Activated CD8-positive, alpha-beta memory T cell treated with anti-CD3 and anti-CD28 coated beads, Interleukin-2, amount 10 ng/mL, durations not matched to agents 7 days and 5 days (primary cell): ENCODE data around the gene IQSEC1. TPM values are rescaled to one million over a fixed set of nuclear protein-coding genes. Genes with fewer than 3 reads are reported as not detected.
"Not testable (repeated sequence)": the region's sequence is repeated elsewhere in the genome, so short reads cannot be mapped to it uniquely, and the experiment has no call there.

Source experiments
- ATAC-seq: fragments of 150-1000 bp; cut with Tn5 transposase; one replicate; pipeline ENCODE4 v1.10.0; 2021; ENCODE audit warnings: moderate library complexity
- CTCF ChIA-PET: fragments of 350-600 bp; sonication (Branson Sonifier 250); formaldehyde crosslinking; loops from one replicate; lab custom pipeline; 2021; ENCODE audit warnings: antibody characterized with exemption; lab: Charles Lee
- DNase-seq: peaks from one replicate; pipeline ENCODE4 v3.0.0-alpha.2; 2020
- H3K27ac Mint-ChIP-seq: one replicate; pipeline ENCODE4 v1.8.0; 2021; ENCODE audit warnings: mild to moderate bottlenecking, mixed read lengths
- H3K27me3 Mint-ChIP-seq: one replicate; pipeline ENCODE4 v1.8.0; 2021; ENCODE audit warnings: mixed read lengths
- H3K36me3 Mint-ChIP-seq: one replicate; pipeline ENCODE4 v1.8.0; 2021; ENCODE audit warnings: mild to moderate bottlenecking, mixed read lengths
- H3K4me1 Mint-ChIP-seq: one replicate; pipeline ENCODE4 v1.8.0; 2021; ENCODE audit warnings: mixed read lengths
- H3K4me3 Mint-ChIP-seq: one replicate; pipeline ENCODE4 v1.8.0; 2021; ENCODE audit warnings: mild to moderate bottlenecking, moderate library complexity, mixed read lengths
- H3K9me3 Mint-ChIP-seq: one replicate; pipeline ENCODE4 v1.8.0; 2022; ENCODE audit warnings: low read depth, mixed read lengths
- total RNA-seq, 2 experiments: library from RNA; stranded (reverse); gene quantifications; one replicate each; pipeline ENCODE4 v1.2.3, GENCODE V29; 2021

The IQSEC1 gene
- total RNA-seq, 2 experiments from 2014 or later, result 37.6 to 71.4 TPM

DNA sequence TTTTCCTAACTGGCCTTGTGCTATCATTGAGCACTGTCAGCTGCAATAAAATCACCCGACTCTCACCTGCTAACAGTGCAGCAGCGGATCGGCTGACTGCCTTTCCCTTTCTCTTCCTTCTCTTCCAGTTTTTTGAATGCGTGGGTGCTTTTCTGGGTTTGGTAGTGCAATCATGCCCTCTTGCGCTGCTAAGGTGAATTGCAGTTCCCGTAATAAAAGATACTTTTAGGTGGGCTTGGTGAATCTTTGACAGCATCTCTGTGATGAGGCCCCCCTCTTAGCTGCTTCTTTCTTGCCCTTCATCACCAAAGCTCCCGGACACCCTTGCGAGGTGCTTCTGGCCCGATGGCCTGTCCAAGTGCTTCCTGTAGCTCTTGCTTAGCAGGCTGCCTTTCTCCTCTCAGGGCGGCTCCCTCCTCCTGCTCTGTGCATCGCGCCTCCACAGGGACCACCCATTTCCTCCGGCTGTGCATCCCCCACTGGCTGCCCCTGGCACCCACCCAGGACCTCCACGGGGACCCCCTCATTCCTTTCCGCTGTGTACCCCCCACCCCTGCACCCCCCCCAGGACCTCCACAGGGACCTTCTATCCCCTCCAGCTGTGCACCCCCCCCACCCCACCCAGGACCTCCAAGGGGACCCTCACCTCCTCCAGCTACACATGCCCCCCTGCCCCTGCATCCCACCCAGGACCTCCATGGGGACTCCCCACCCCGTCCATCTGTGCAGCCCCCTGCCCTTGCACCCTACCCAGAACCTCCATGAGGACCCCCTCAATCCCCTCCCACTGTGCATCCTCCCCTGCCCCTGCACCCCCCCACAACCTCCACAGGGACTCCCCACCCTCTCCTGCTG lies 181.0 kb downstream of the IQSEC1 start:
- H3K9me3 Mint-ChIP-seq, result no peaks in the 10 kb centered on the region
- ATAC-seq (peak; percentile 59), DNase-seq (peak; percentile 56)
- no peak overlapping the region for H3K4me3 Mint-ChIP-seq
- no peak overlapping the region for H3K27ac Mint-ChIP-seq
- no peaks in the 10 kb centered on the region for H3K36me3 Mint-ChIP-seq
- H3K27me3 Mint-ChIP-seq, result peaks cover 45% of the 10 kb centered on the region
- CTCF ChIA-PET, result interaction anchor here (1.0 to 9.7 kb wide), 20 partner anchors 9 to 757 kb away, joined by 3 to 88 read pairs (median 6); partner anchors contain the start of gene RPL32
- peaks cover 14% of the 10 kb centered on the region for H3K4me1 Mint-ChIP-seq

DNA sequence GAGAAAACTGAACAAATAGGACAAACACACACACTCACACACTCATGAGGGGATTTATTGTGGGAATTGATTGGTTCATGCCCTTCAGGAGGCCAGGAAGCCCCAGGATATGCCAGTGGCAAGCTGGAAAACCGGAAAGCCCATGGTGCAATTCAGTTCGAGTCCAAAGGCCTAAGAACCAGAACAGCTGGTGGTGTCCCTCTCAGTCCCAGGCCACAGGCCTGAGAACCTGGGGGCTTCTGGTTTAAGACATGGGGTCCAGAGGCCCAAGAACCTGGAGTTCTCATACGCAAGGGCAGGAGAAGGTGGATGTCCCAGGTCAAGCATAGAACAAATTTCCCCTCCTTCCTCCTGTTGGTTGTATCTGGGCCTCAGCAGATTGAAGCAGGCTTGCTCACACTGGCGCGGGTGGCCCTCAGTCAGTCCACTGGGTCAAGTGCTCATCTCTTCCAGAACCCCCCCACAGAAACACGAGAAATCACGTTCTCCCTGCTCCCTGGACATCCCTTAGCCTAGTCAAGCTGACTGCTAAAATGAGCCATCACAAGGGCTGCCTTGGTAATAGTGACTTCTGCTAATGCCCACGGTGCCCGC lies 181.7 kb downstream of the IQSEC1 start:
- Mint-ChIP-seq H3K36me3 (no peaks in the 10 kb centered on the region), H3K9me3 (no peaks in the 10 kb centered on the region), H3K27ac (no peak overlapping the region), H3K27me3 (peaks cover 52% of the 10 kb centered on the region), H3K4me1 (peaks cover 11% of the 10 kb centered on the region), H3K4me3 (no peak overlapping the region)
- CTCF ChIA-PET, result interaction anchor here (0.8 to 9.7 kb wide), 23 partner anchors 8 to 756 kb away, joined by 3 to 88 read pairs (median 5); partner anchors contain the start of genes RPL32 and TMEM40
- no peak for DNase-seq
- ATAC-seq, result peak; percentile 32

DNA sequence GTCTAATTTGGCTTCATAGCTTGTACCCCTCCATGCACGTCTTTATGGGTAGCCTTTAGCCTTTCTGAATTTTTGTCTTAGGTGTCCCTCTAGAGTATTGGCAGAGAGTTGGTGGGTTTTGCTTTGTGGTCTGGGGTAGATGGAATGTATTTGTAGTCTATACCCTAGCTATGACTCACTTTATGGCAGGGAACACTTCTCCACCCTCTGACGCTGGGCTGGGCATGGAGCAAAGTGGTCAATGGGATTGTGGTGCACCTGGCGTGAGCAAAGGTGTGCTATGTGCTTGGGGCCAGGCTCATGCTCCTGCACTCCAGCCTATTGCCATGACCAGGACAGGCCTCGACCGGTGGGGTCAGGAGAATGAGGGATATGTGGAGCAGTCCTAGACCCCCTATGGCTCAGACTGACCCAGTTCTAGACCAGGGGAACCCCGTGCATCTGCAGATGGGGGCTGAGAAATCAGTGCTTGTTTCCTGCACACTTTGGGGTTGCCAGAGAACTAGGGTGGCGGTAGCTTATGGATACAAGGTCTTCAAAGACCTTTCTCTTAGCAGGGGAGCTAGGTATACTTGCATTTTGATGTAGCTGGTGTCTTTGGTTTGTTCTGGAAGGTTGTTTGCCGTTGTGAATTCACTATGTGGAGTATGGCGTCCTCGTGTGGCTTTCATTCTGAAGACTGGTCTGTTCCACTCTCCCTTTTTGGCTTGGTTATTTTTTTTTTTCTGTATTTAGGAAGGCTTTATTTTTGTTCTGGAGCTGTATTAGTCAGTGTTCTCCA lies 182.4 kb downstream of the IQSEC1 start:
- no peaks in the 10 kb centered on the region for H3K36me3 Mint-ChIP-seq
- CTCF ChIA-PET, result interaction anchor here (0.8 to 9.7 kb wide), 13 partner anchors 12 to 184 kb away, joined by 3 to 88 read pairs (median 6); partner anchors contain the start of genes RPL32 and TMEM40
- ATAC-seq, result no peak

GRCh38 chr3:12886736-12887135 lies 186.5 kb downstream of the IQSEC1 start:
- DNase-seq, result no peak
- CTCF ChIA-PET, result interaction anchor here (0.7 to 9.7 kb wide), 8 partner anchors 10 to 1790 kb away, joined by 3 to 88 read pairs (median 4); no protein-coding TSS in a partner anchor
- H3K36me3 Mint-ChIP-seq, result no peaks in the 10 kb centered on the region
- H3K9me3 Mint-ChIP-seq, result no peaks in the 10 kb centered on the region
- H3K4me3 Mint-ChIP-seq, result no peak overlapping the region
- H3K27me3 Mint-ChIP-seq, result peaks cover 74% of the 10 kb centered on the region
- H3K4me1 Mint-ChIP-seq, result peaks cover 13% of the 10 kb centered on the region
- H3K27ac Mint-ChIP-seq, result no peak overlapping the region
- no peak for ATAC-seq

More for the DNA sequence above, 182.4 kb downstream of the IQSEC1 start:
- Mint-ChIP-seq H3K4me1 (peaks cover 16% of the 10 kb centered on the region), H3K27me3 (peaks cover 59% of the 10 kb centered on the region), H3K27ac (no peak overlapping the region), H3K9me3 (no peaks in the 10 kb centered on the region), H3K4me3 (no peak overlapping the region)
- no peak for DNase-seq

DNA sequence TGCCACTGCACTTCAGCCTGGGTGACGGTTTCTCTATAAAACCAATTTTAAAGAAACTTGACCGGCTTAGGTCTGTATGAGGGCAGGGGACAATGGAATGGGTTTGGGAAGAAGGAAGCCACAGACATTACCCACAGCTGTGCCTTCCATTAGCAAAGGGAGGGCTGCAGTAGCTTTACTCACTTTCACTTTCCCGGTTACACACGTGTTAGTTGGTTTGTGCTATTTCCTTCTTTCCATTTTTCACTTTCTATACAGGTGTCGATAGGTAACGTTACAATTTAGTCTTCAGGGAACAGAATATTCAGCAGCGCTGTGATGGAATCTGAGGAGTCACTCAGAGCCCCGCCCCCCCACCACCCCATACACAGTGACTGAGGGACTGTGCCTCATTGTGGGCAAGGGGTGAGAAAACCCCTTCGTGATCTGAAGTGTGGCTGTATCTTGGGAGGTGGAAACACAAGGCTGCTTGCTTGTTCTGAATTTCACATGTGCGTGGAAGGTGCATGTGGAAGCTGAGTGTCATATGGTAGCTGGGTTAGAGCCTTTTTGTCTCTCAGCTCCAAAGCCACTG lies 187.0 kb downstream of the IQSEC1 start:
- Mint-ChIP-seq H3K4me1 (peaks cover 12% of the 10 kb centered on the region), H3K9me3 (no peaks in the 10 kb centered on the region), H3K4me3 (no peak overlapping the region), H3K27me3 (peaks cover 72% of the 10 kb centered on the region), H3K27ac (no peak overlapping the region), H3K36me3 (no peaks in the 10 kb centered on the region)
- DNase-seq (no peak), ATAC-seq (peak; percentile 36)
- CTCF ChIA-PET, result interaction anchor here (0.7 to 9.7 kb wide), 5 partner anchors 9 to 1790 kb away, joined by 3 to 88 read pairs (median 4); no protein-coding TSS in a partner anchor

DNA sequence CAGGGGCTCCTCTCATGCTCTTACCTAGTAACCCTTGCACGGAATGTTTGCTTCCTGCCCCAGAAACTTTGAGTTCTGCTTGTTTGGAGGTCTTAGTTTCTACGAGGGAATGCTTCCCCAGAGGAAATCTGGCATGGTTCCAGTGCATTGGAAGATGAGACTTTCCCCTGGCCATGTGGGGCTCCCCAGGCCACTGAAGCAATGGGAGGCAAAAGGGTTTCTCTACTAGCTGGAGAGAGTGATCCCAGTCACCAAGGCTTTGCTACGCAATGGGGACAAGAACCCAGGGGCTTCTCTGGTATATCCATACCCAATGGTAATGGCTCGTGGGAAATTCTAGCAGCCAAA lies 187.7 kb downstream of the IQSEC1 start:
- no peak overlapping the region for H3K4me3 Mint-ChIP-seq
- CTCF ChIA-PET, result interaction anchor here (1.0 to 9.7 kb wide), 3 partner anchors 8 to 75 kb away, joined by 3 to 88 read pairs (median 13); no protein-coding TSS in a partner anchor
- ATAC-seq, result no peak
- DNase-seq, result no peak
- H3K27ac Mint-ChIP-seq, result no peak overlapping the region
- peaks cover 69% of the 10 kb centered on the region for H3K27me3 Mint-ChIP-seq
- no peaks in the 10 kb centered on the region for H3K36me3 Mint-ChIP-seq
- H3K4me1 Mint-ChIP-seq, result peaks cover 12% of the 10 kb centered on the region
- H3K9me3 Mint-ChIP-seq, result no peaks in the 10 kb centered on the region

GRCh38 chr3:12884790-12885582 lies 188.2 kb downstream of the IQSEC1 start:
- Mint-ChIP-seq H3K4me1 (peaks cover 12% of the 10 kb centered on the region), H3K9me3 (no peaks in the 10 kb centered on the region), H3K36me3 (no peaks in the 10 kb centered on the region), H3K4me3 (no peak overlapping the region), H3K27me3 (peaks cover 65% of the 10 kb centered on the region), H3K27ac (no peak overlapping the region)
- ATAC-seq (no peak), DNase-seq (no peak)
- CTCF ChIA-PET, result interaction anchor here (3.7 to 9.7 kb wide), 2 partner anchors 8 to 16 kb away, joined by 13 to 88 read pairs; no protein-coding TSS in a partner anchor

DNA sequence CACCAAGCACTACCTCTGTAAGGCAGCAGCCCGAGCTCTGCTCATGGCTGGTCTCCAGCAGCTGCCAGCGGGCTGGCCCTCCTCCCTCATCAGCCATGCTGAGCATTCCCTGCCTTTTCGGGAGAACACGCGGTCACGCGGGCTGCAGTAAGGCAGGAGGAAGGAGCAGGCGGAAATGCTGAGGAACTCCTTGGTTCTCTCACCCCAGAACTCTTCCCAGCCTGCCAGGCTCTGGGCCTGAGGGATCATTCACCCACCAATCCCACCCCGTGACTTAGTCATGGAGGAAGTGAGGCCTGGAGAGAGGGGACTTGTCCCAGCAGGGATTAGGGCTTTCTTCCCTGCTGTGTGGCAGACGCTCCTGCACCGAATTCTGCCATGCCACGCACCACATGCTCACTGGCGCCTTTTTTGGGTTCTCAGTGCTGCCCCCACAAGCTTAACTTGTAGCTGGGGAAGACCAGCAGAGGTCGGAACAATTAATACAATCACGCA lies 189.0 kb downstream of the IQSEC1 start:
- no peak overlapping the region for H3K27ac Mint-ChIP-seq
- H3K4me1 Mint-ChIP-seq, result peaks cover 10% of the 10 kb centered on the region
- CTCF ChIA-PET, result interaction anchor here (1.5 to 2.1 kb wide), 2 partner anchors 8 to 16 kb away, joined by 6 read pairs; no protein-coding TSS in a partner anchor
- H3K27me3 Mint-ChIP-seq, result peaks cover 58% of the 10 kb centered on the region
- ATAC-seq (no peak), DNase-seq (no peak)
- no peaks in the 10 kb centered on the region for H3K36me3 Mint-ChIP-seq
- H3K4me3 Mint-ChIP-seq, result no peak overlapping the region
- no peaks in the 10 kb centered on the region for H3K9me3 Mint-ChIP-seq

DNA sequence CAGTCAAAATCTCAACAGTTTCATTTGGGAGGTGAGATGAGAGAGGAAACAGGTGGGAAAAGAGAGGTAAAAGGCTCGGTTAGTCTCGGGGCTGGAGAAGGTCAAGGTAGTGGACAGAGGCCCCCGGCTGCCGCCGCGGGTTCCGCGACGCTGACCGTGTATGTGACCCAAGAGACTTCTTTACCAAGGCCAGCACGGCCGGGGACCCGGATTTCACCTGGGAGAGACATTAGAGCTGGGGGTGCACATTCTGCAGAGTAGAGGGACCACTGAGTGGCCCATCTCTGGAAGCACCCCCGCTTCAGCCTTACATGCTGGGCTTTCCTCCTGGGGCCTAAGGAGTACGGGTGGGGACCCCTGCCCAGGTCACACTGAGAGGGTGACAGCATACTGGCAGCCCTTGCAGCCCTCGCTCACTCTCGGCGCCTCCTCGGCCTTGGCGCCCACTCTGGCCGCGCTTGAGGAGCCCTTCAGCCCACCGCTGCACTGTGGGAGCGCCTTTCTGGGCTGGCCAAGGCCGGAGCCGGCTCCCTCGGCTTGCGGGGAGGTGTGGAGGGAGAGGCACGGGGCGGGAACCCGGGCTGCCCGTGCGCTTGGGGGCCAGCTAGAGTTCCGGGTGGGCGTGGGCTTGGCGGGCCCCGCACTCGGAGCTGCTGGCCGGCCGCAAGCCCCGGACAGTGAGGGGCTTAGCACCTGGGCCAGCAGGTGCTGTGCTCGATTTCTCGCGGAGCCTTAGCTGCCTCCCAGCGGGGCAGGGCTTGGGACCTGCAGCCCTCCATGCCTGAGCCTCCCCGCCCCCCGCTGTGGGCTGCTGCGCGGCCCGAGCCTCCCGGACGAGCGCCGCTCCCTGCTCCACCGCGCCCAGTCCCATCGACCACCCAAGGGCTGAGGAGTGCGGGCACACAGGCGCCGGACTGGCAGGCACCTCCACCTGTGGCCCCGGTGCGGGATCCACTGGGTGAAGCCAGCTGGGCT lies 190.6 kb downstream of the IQSEC1 start:
- no peak overlapping the region for H3K4me3 Mint-ChIP-seq
- CTCF ChIA-PET, result interaction anchor here (1.5 to 2.1 kb wide), 2 partner anchors 10 to 15 kb away, joined by 6 read pairs; no protein-coding TSS in a partner anchor

GRCh38 chr3:12881858-12882257 lies 191.4 kb downstream of the IQSEC1 start:
- H3K4me3 Mint-ChIP-seq, ATAC-seq, H3K9me3 Mint-ChIP-seq, H3K36me3 Mint-ChIP-seq, CTCF ChIA-PET, H3K27ac Mint-ChIP-seq, H3K4me1 Mint-ChIP-seq, DNase-seq: not testable (repeated sequence)
- H3K27me3 Mint-ChIP-seq, result peaks cover 40% of the 10 kb centered on the region

More for the DNA sequence above, 190.6 kb downstream of the IQSEC1 start:
- ATAC-seq, result no peak
- H3K4me1 Mint-ChIP-seq, result peaks cover 9% of the 10 kb centered on the region
- no peak for DNase-seq
- no peaks in the 10 kb centered on the region for H3K36me3 Mint-ChIP-seq
- H3K27ac Mint-ChIP-seq, result no peak overlapping the region
- H3K9me3 Mint-ChIP-seq, result no peaks in the 10 kb centered on the region
- H3K27me3 Mint-ChIP-seq, result peaks cover 48% of the 10 kb centered on the region
